ENCODE measurements around the gene ZC2HC1B.

- TF ChIP-seq EZH2phosphoT487 (IDR thresholded peaks at IDR 0.05; ENCODE audit: borderline replicate concordance), result no peak
- TF ChIP-seq POLR2AphosphoS5 (IDR thresholded peaks at IDR 0.05; ENCODE audit: low read depth, low read length), result no peak
- no peak for TF ChIP-seq CEBPB (IDR thresholded peaks at IDR 0.05; ENCODE audit: low read depth)
- no peak for TF ChIP-seq POLR2A (IDR thresholded peaks at IDR 0.05; ENCODE audit: borderline replicate concordance, extremely low read depth, insufficient read depth, insufficient read length)
These were observed 94.6 kb downstream of the ZC2HC1B start for GRCh38 chr6:143958839-143959399.
